ENCODE measurements around the gene SLC37A1. TPM values are rescaled to one million over a fixed set of nuclear protein-coding genes. Genes with fewer than 3 reads are reported as not detected.

SLC37A1 gene
- total RNA-seq, 6 experiments from 2014 or later, result not detected

DNA sequence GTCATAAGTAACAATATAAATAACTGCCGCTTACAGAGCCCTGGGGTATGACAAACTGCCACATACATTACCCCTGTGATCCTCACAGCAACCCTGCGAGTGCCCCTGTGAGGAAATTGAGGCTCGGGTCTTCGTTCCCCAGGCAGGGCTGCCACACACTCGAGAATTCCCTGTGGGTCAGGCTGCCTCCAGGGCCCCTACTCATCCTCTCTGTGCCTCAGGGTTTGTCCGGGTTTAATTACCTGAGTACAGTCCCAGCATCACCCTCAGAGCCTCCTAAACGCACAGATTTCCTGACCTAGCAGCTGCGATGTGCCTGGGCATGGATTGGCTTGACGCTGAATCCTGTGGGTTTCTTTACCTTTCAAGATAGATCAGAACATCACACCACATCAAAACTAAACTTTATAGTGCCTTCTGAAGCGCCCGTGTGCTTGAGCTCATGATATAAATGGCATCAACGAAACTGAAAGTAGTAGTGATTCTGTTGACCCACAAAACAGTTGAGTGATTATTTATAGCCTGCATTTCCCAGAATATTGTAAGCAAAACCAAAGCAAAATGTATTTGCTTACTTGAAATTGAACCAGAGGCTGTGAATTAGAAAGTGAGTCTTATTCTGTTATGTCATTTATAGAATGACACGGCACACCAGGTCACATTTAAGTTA, 14.0 kb downstream of the SLC37A1 start:
- DNase-seq, result no peak
- Mint-ChIP-seq H3K36me3 (ENCODE audit: low read depth) (no peaks in the 10 kb centered on the region), H3K27me3 (ENCODE audit: insufficient read depth) (peaks cover 6% of the 10 kb centered on the region), H3K4me1 (ENCODE audit: low read depth) (no peaks in the 10 kb centered on the region), H3K27ac (no peak overlapping the region), H3K9me3 (peaks cover 5% of the 10 kb centered on the region; the same call in 1 of the 2 replicates), H3K4me3 (no peak overlapping the region; the same call in 1 of the 2 replicates)
- no peak for TF ChIP-seq CTCF (IDR thresholded peaks at IDR 0.05)

DNA sequence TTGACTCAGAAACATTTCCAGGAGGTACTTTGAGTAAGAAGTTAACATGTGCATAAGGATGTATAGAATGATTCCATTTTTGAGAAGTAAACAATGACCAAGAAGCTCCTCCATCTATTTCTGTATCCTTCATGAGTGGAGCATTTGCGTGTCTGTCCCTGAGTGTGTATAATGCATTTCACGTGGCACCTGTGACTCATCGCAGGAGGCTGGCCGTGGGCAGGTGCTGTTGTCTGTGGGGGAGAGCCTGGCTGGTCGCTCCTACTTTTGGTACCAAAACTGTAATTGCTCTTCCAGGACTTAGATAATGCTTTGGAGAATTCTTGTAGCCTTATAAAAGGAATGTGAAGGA, 16.5 kb downstream of the SLC37A1 start:
- no peak for DNase-seq
- no peak overlapping the region for H3K4me3 Mint-ChIP-seq
- H3K27ac Mint-ChIP-seq, result no peak overlapping the region
- no peak for TF ChIP-seq CTCF (IDR thresholded peaks at IDR 0.05)
- peaks cover 3% of the 10 kb centered on the region; the same call in 1 of the 2 replicates for H3K27me3 Mint-ChIP-seq (ENCODE audit: insufficient read depth)
- no peaks in the 10 kb centered on the region for H3K4me1 Mint-ChIP-seq (ENCODE audit: low read depth)
- H3K36me3 Mint-ChIP-seq (ENCODE audit: low read depth), result no peaks in the 10 kb centered on the region
- peaks cover 12% of the 10 kb centered on the region for H3K9me3 Mint-ChIP-seq

- no peaks in the 10 kb centered on the region for H3K36me3 Mint-ChIP-seq (ENCODE audit: low read depth)
- no peak for DNase-seq
- no peak for TF ChIP-seq CTCF (IDR thresholded peaks at IDR 0.05)
- peaks cover 12% of the 10 kb centered on the region for H3K9me3 Mint-ChIP-seq
- H3K4me3 Mint-ChIP-seq, result no peak overlapping the region
- no peak overlapping the region for H3K27ac Mint-ChIP-seq
- no peaks in the 10 kb centered on the region for H3K4me1 Mint-ChIP-seq (ENCODE audit: low read depth)
- H3K27me3 Mint-ChIP-seq (ENCODE audit: insufficient read depth), result peaks cover 3% of the 10 kb centered on the region; the same call in 1 of the 2 replicates
Observed at GRCh38 chr21:42531771-42532170, 18.1 kb downstream of the SLC37A1 start.

DNA sequence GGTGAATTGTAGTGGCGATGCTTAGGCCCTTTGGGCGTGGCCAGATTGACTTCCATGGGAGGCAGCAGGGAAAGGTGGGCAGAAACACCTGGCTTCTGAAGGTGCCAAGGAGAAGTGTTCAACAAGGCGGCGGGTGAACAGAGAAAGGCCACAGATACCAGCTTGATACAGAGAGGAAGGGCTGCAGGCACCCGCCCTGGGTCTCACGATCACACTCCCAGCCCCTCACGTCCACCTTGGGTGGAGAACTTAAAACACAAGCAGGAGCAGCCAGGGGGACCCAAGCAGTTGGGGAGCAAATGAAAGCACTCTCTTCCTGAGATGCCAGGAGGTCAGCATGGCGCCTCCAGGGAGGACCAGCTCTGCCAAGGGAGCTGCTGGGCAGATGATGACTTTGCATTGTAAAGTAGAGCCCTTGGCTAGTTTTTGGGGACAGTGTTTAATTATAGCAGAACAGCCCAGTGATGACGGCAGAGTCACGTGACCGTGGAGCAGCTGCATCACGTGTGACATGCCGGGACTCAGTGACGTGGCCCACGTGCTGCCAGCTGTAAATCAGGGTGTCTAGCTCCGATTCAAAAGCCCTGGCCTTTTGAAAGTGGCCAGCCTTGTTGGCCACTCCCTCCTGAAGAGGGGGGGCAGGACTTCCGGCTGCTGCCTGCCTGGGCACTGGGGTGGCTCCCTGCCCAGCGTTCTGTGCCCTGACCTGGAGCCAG, 19.0 kb downstream of the SLC37A1 start:
- Mint-ChIP-seq H3K9me3 (peaks cover 12% of the 10 kb centered on the region), H3K27ac (no peak overlapping the region), H3K4me1 (ENCODE audit: low read depth) (no peaks in the 10 kb centered on the region), H3K36me3 (ENCODE audit: low read depth) (no peaks in the 10 kb centered on the region), H3K27me3 (ENCODE audit: insufficient read depth) (peaks cover 3% of the 10 kb centered on the region; the same call in 1 of the 2 replicates), H3K4me3 (no peak overlapping the region)
- no peak for TF ChIP-seq CTCF (IDR thresholded peaks at IDR 0.05)
- no peak for DNase-seq

DNA sequence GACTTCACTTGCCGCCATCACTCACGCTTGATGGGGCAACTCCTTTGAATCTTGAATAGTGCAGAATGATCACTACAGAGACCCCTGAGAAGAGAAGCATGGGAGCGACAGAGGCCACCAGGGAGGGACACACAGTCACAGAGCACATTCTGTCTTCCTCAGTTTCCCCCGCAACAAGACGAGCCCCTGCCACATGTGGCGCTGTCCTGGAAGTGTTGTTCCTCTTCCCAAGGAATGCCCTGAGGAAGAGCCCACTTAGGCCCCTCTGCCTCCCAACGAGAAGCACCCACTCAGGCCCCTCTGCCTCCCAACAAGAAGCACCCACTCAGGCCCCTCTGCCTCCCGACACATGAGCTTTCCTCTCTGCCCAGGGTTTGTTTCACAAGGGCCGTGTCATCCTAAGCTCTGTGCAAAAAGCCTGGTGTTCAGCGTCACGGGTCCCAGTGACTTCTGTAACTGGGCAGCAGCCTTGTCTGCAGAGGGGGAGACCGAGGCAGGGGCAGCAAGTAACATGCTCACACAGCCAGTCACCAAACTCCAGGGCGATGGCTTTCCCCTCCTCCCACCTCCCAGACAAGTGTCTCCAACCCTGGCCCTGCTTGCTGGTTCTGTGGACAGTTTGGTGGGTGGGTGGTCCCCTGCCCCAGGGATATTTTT, 19.8 kb downstream of the SLC37A1 start:
- Mint-ChIP-seq H3K27ac (no peak overlapping the region), H3K4me3 (no peak overlapping the region), H3K9me3 (peaks cover 12% of the 10 kb centered on the region), H3K36me3 (ENCODE audit: low read depth) (no peaks in the 10 kb centered on the region), H3K4me1 (ENCODE audit: low read depth) (no peaks in the 10 kb centered on the region), H3K27me3 (ENCODE audit: insufficient read depth) (no peaks in the 10 kb centered on the region; the same call in 1 of the 2 replicates)
- no peak for TF ChIP-seq CTCF (IDR thresholded peaks at IDR 0.05)
- DNase-seq, result no peak
